A673 (cell line): ENCODE results near the gene SLC26A3. TPM values are rescaled to one million over a fixed set of nuclear protein-coding genes. Genes with fewer than 3 reads are reported as not detected.

ENCODE experiments used
- BruUV-seq: library from RNA; stranded (reverse); fragments of 400-500 nt; replicated peaks from 2 replicates; lab custom pipeline; 2021; lab: Mats Ljungman, UMichigan
- CTCF ChIA-PET: fragments of 300-600 bp; sonication (Branson Sonifier 250); formaldehyde crosslinking; loops from one replicate; lab custom pipeline; 2022; ENCODE audit warnings: antibody characterized with exemption; lab: Charles Lee
- POLR2A ChIA-PET: fragments of 300-600 bp; sonication (Branson Sonifier 250); formaldehyde crosslinking; loops from one replicate; lab custom pipeline; 2022; ENCODE audit warnings: antibody characterized with exemption; ENCODE audit not compliant: low non-redundant PET; lab: Charles Lee
- DNase-seq: peaks from one replicate; pipeline ENCODE4 v3.0.0-alpha.2; 2015; ENCODE audit warnings: low spot score
- H3K27ac ChIP-seq: fragments of 200-600 bp; sonication (generic); 2 replicates; pipeline ENCODE4 v1.5.1; 2016; ENCODE audit warnings: mixed run types, low read depth, mild to moderate bottlenecking, mixed read lengths, antibody characterized with exemption, low read length; ENCODE audit not compliant: poor library complexity, severe bottlenecking
- H3K27me3 ChIP-seq: fragments of 200-600 bp; sonication (generic); replicated peaks from 2 replicates; pipeline ENCODE4 v1.6.1; 2017; ENCODE audit warnings: mixed run types, low read depth, mild to moderate bottlenecking, mixed read lengths, antibody characterized with exemption, low read length; ENCODE audit not compliant: insufficient read depth, poor library complexity
- H3K36me3 ChIP-seq: fragments of 200-600 bp; sonication (generic); 2 replicates; pipeline ENCODE4 v1.6.1; 2016; ENCODE audit warnings: mixed run types, mild to moderate bottlenecking, mixed read lengths, antibody characterized with exemption, low read length; ENCODE audit not compliant: insufficient read depth, poor library complexity, severe bottlenecking
- H3K4me1 ChIP-seq: fragments of 200-600 bp; sonication (generic); 2 replicates; pipeline ENCODE4 v1.6.1; 2017; ENCODE audit warnings: mixed run types, mild to moderate bottlenecking, mixed read lengths, antibody characterized with exemption, low read length; ENCODE audit not compliant: insufficient read depth, poor library complexity, severe bottlenecking
- H3K4me3 ChIP-seq: fragments of 200-600 bp; sonication (generic); 2 replicates; pipeline ENCODE4 v1.5.1; 2016; ENCODE audit warnings: low read depth, mixed run types, mild to moderate bottlenecking, mixed read lengths, low read length; ENCODE audit not compliant: poor library complexity, severe bottlenecking
- H3K9me3 ChIP-seq: fragments of 200-600 bp; sonication (generic); 2 replicates; pipeline ENCODE4 v1.6.1; 2016; ENCODE audit warnings: mixed run types, low read depth, mild to moderate bottlenecking, mixed read lengths, antibody characterized with exemption, low read length; ENCODE audit not compliant: poor library complexity, severe bottlenecking
- CTCF ChIP-seq: fragments of 300-800, 200-600 bp; sonication (generic); conservative IDR thresholded peaks from 2 replicates; pipeline ENCODE4 v1.5.1; 2017; ENCODE audit warnings: low read depth, mild to moderate bottlenecking, antibody characterized with exemption, low read length, moderate library complexity, mixed read lengths
- EZH2 ChIP-seq: fragments of 200-600 bp; sonication (generic); IDR thresholded peaks from 2 replicates; pipeline ENCODE4 v1.6.1; 2017; ENCODE audit warnings: borderline replicate concordance, low read depth, mild to moderate bottlenecking, mixed read lengths, antibody characterized with exemption, low read length; ENCODE audit not compliant: poor library complexity, severe bottlenecking
- intact Hi-C: fragments of 100-400 bp; cut with micrococcal nuclease; formaldehyde crosslinking; loops from one replicate; pipeline ENCODE4 v1.10.0; 2022; ENCODE audit not compliant: unreplicated experiment
- total RNA-seq: library from RNA; stranded (reverse); gene quantifications from 2 replicates; pipeline ENCODE4 v1.2.3, GENCODE V29; 2021

The SLC26A3 gene
- total RNA-seq, 1 experiment from 2014 or later = not detected

- H3K9me3 ChIP-seq = no peaks in the 10 kb centered on the region
- H3K4me1 ChIP-seq = no peaks in the 10 kb centered on the region
- BruUV-seq = no TSS peak
- no peaks in the 10 kb centered on the region for H3K36me3 ChIP-seq
- H3K4me3 ChIP-seq = no peak overlapping the region
- no peak overlapping the region for H3K27ac ChIP-seq
- DNase-seq = no peak
- intact Hi-C loops = no loop called here
- no peak for TF ChIP-seq EZH2
- POLR2A ChIA-PET = no interaction called here
- H3K27me3 ChIP-seq = peaks cover 9% of the 10 kb centered on the region
- CTCF ChIA-PET = no interaction called here
Observed at GRCh38 chr7:107789647-107790046, 13.4 kb downstream of the SLC26A3 start.

GRCh38 chr7:107788662-107789061 lies 14.4 kb downstream of the SLC26A3 start:
- H3K36me3 ChIP-seq = no peaks in the 10 kb centered on the region
- ChIA-PET CTCF (no interaction called here), POLR2A (no interaction called here)

DNA sequence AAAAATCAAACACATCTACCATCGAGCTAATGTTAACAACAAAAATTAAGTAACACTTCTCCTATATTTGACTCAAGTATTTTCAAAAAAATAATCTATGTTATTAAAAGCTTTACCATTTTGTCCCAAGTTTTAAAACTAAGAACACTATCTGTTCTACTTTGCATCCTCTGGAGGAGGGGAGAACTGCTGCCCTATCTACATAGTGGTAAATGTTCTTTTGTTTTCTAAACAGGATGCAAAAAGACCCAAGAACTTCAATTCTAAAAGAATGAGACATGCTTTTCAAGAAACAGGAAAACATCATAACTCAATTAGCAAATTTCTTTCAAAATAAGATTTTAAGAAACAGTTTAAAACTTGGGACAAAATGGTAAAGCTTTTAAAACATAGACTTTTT lies 14.8 kb downstream of the SLC26A3 start:
- DNase-seq = no peak
- TF ChIP-seq CTCF = no peak
- TF ChIP-seq EZH2 = no peak
- Histone ChIP-seq H3K27me3 (peaks cover 5% of the 10 kb centered on the region), H3K9me3 (no peaks in the 10 kb centered on the region), H3K27ac (no peak overlapping the region), H3K4me3 (no peak overlapping the region), H3K36me3 (no peaks in the 10 kb centered on the region), H3K4me1 (no peaks in the 10 kb centered on the region)
- no TSS peak for BruUV-seq
- CTCF ChIA-PET = no interaction called here
- intact Hi-C loops = no loop called here
- POLR2A ChIA-PET = no interaction called here

More at GRCh38 chr7:107788662-107789061, 14.4 kb downstream of the SLC26A3 start:
- Histone ChIP-seq H3K9me3 (no peaks in the 10 kb centered on the region), H3K27ac (no peak overlapping the region), H3K27me3 (peaks cover 5% of the 10 kb centered on the region), H3K4me1 (no peaks in the 10 kb centered on the region), H3K4me3 (no peak overlapping the region)
- intact Hi-C loops = no loop called here
- no TSS peak for BruUV-seq
- no peak for TF ChIP-seq CTCF
- no peak for TF ChIP-seq EZH2
- DNase-seq = no peak

DNA sequence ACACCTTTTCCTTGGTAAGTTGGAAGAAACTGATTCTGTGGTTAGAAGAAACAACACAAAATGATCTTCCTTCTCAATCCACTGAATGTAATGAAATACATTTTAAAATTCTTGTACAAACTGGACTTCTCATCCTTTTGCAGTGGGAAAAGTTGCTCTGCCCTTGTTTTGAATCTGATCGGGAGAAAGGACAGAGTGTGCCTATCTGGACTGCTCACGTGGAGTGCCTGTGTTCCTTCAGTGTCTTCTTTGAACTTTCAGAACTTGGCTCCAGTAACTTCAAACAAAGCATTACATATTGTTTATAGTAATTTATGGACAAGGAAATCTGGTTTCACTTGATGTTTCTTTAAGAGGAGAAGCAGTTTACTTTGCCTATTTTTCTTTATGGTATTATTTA lies 17.1 kb downstream of the SLC26A3 start:
- CTCF ChIA-PET = no interaction called here
- H3K27me3 ChIP-seq = peaks cover 5% of the 10 kb centered on the region
- H3K4me3 ChIP-seq = no peak overlapping the region
- no peak overlapping the region for H3K27ac ChIP-seq
- H3K9me3 ChIP-seq = no peaks in the 10 kb centered on the region
- H3K4me1 ChIP-seq = no peaks in the 10 kb centered on the region
- BruUV-seq = no TSS peak
- no peak for DNase-seq
- no peak for TF ChIP-seq EZH2
- no peak for TF ChIP-seq CTCF
- intact Hi-C loops = no loop called here
- no peaks in the 10 kb centered on the region for H3K36me3 ChIP-seq
- POLR2A ChIA-PET = no interaction called here
